Muscle layer of colon (tissue), 2 donors: ENCODE results near the gene ZMIZ1.

Source experiments
- H3K27ac ChIP-seq: one replicate; pipeline ENCODE4 v1.7.0; 2013; ENCODE audit warnings: low read depth, mild to moderate bottlenecking, low read length, moderate library complexity
- H3K27me3 ChIP-seq, 2 donors: one replicate each; pipeline ENCODE4 v1.7.0; 2013; ENCODE audit warnings: low read length in 2 of 2, mild to moderate bottlenecking in 2 of 2; ENCODE audit not compliant: insufficient read depth in 2 of 2, control insufficient read depth in 1 of 2
- H3K36me3 ChIP-seq: one replicate; pipeline ENCODE4 v1.7.0; 2013; ENCODE audit warnings: mild to moderate bottlenecking, low read length; ENCODE audit not compliant: insufficient read depth
- H3K4me1 ChIP-seq: one replicate; pipeline ENCODE4 v1.7.0; 2013; ENCODE audit warnings: mild to moderate bottlenecking, low read length; ENCODE audit not compliant: insufficient read depth
- H3K4me3 ChIP-seq, 2 donors: one replicate each; pipeline ENCODE4 v1.7.0; 2013; ENCODE audit warnings: low read length in 2 of 2, low read depth in 1 of 2, mild to moderate bottlenecking in 1 of 2, moderate library complexity in 1 of 2
- H3K9ac ChIP-seq: one replicate; pipeline ENCODE4 v1.7.0; 2013; ENCODE audit warnings: low read length
- H3K9me3 ChIP-seq: one replicate; pipeline ENCODE4 v1.7.0; 2013; ENCODE audit warnings: mild to moderate bottlenecking, low read length
- donor health status: abdominal sarcoma.
- donor health status: Adenocarcinoma of cecum.

The ZMIZ1 gene

DNA sequence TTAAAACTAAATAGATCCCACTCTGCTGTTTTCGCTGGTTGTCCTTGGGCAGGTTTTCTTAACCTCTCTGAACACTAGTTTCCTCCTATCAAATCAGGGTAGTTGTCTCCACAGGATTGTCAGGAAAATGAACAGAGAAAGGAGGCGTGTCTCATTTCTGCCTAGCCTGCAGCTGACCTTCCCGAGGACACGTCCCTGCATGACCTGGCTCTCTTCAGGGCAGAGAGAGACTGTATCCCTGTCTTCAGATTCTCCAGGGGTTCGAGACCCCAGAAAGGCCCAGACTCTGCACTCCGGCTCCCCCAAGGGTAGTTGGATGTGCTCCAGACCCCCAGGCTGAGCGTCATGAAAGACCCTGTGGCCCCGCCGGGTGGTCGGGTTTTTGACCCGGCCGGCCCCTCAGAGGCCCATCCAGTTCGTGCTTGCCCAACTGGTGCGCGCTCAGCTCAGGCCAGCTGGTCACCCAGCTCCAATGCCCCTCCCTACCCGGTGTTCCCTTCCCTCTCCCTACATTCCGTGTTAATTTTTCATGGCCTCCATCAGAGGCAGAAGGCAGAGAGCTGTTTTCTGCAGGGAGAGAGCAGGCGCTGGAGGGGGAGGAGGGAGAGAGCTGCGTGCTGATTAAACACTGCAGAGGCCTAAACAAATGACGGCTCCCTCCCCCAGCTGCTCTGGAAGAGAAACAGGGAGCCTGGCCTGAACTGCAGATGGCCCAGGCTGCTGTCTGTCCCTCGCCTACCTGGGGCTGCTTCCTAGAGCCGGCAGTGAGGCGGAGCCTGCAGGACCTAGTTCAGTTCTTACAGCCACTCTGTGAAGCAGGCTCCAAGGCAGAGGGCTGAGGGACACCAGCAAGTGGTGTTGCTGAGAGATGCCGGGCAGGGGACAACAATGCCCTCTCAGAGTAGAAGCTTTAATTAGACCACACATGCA, 192.3 kb downstream of the ZMIZ1 start:
- H3K9ac ChIP-seq = peak overlapping the region; percentile 32
- H3K27me3 ChIP-seq = no peaks in the 10 kb centered on the region
- H3K4me1 ChIP-seq = peaks cover 83% of the 10 kb centered on the region
- H3K9me3 ChIP-seq = no peaks in the 10 kb centered on the region
- peak overlapping the region in 1 of 2 donors; percentile 38 for H3K4me3 ChIP-seq
- peak overlapping the region; percentile 68 for H3K27ac ChIP-seq
- no peaks in the 10 kb centered on the region for H3K36me3 ChIP-seq

DNA sequence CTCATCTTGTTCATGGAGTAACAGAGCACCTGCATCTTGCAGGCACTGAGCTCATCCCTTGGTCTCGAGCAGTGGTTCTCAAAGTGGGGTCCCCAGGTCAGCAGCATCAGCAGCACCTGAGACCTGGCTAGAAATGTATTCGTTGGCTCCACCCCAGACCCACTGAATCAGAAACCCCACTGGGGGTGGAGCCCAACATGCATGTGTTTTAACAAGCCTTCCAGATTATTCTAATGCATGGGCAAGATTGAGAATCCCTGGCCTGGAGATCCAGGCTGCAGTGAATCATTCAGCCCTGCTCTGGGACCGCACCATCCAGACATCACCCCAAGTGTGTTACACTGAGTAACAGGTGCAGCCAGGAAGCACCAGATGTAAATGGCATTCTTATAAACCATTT, 193.4 kb downstream of the ZMIZ1 start:
- H3K9me3 ChIP-seq = no peaks in the 10 kb centered on the region
- H3K36me3 ChIP-seq = no peaks in the 10 kb centered on the region
- no peaks in the 10 kb centered on the region for H3K27me3 ChIP-seq
- no peak overlapping the region for H3K4me3 ChIP-seq
- H3K27ac ChIP-seq = peak overlapping the region; percentile 68
- peak overlapping the region; percentile 32 for H3K9ac ChIP-seq
- H3K4me1 ChIP-seq = peaks cover 94% of the 10 kb centered on the region

DNA sequence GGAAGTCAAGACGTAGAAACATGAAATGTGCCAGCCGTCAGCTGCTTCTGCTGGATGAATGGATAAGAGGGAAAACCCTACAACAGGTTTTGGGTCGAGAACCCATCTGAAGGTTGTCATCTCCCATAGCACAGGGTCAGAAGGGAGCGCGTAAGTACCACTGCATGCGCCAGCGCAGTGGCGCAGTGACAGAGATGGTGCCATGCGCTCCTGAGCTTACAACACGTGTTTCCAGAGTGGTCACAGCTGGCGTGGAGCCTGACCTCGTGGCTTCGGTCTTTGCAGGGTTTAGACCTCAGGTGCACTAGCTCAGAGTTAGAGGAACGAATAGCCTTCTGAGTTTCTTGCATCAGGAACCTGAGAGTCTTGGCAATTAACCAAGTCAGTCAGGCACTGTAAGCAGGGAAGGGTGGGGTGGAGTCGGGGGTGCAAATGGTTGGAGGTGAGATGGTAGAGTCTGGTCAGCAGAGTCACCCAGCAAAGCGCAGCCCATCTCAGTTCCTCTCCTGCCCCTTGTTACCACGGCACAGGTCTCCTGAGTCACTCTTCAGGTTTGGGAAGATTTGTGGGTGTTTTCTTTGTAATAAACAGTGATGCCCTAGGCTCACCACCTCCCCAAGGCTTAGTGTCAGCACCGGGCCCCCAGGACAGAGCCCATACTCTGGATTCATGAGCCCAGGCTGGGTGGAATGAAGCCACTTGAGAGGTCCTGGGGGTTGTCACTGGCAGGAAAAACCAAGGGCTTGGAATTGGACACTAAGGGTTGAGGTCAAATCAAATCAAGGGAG, 194.4 kb downstream of the ZMIZ1 start:
- Histone ChIP-seq H3K9ac (no peak overlapping the region), H3K36me3 (no peaks in the 10 kb centered on the region), H3K4me3 (no peak overlapping the region), H3K4me1 (peaks cover 96% of the 10 kb centered on the region), H3K9me3 (no peaks in the 10 kb centered on the region), H3K27me3 (no peaks in the 10 kb centered on the region), H3K27ac (peak overlapping the region; percentile 27)

DNA sequence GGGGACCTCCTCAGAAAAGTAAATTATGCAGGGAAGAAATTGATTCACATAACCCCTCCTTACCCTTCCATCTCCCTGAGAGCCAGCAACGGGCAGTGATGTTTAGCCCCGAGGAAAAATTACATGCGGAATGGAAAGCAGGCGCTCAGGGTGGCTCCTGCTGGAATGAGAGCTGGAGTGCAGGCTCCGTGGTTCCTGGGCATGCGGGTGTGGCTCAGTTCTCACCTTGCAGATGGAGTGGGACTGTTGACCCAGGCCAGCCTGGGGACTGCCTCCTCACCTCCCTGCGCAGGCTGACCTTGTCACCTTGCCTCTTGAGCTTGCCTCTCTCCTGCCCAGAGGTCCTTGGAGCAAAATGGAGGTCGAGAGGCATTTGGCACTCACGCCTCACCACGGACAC, 195.2 kb downstream of the ZMIZ1 start:
- no peak overlapping the region for H3K27ac ChIP-seq
- no peak overlapping the region for H3K4me3 ChIP-seq
- H3K4me1 ChIP-seq = peaks cover 96% of the 10 kb centered on the region
- no peak overlapping the region for H3K9ac ChIP-seq
- H3K27me3 ChIP-seq = no peaks in the 10 kb centered on the region
- no peaks in the 10 kb centered on the region for H3K9me3 ChIP-seq
- peaks cover 1% of the 10 kb centered on the region for H3K36me3 ChIP-seq

DNA sequence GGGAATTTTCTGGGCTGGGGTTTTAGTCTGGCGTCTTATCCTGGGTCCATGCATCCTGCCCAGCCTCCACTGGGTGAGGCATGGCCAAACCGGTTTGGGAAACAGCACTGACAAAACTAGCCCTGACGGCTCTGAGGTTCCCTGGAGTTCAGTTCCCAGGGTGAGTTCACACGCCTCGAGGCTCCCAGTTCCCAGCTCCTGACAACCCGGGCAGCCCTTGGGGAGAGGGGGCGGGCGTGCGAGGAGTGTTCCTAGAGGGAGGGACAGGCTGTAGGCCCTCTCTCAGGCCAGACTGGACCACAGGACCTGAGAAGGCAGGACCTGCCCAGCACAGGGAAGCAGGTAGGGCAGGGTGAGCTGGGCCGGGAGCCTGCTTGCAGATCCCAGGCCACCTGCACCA, 196.2 kb downstream of the ZMIZ1 start:
- peaks cover 98% of the 10 kb centered on the region for H3K4me1 ChIP-seq
- H3K27ac ChIP-seq = no peak overlapping the region
- peaks cover 6% of the 10 kb centered on the region for H3K36me3 ChIP-seq
- no peaks in the 10 kb centered on the region for H3K27me3 ChIP-seq
- H3K9me3 ChIP-seq = no peaks in the 10 kb centered on the region
- H3K4me3 ChIP-seq = no peak overlapping the region
- no peak overlapping the region for H3K9ac ChIP-seq

DNA sequence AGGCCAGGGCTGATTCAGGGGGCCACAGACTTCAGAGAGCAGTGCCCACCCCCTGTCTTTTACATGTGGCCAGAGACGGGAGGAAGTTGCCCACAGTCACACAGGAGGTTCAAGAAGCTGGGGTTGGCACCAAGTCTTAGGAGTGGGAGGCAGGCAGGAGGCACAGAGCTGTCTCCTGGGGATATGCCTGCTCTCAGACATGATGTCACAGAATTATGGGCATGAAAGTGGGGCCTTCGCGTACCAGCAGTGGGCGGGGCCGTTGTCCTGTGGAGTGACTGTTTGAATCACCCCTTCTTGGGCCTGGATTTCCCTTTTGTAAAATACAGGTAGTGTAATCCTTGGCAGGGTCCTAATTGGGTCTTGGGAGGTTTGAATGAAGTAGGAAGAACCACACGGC, 197.3 kb downstream of the ZMIZ1 start:
- no peaks in the 10 kb centered on the region for H3K9me3 ChIP-seq
- H3K27me3 ChIP-seq = no peaks in the 10 kb centered on the region
- peaks cover 98% of the 10 kb centered on the region for H3K4me1 ChIP-seq
- H3K27ac ChIP-seq = peak overlapping the region; percentile 40
- H3K9ac ChIP-seq = peak overlapping the region; percentile 17
- peaks cover 6% of the 10 kb centered on the region for H3K36me3 ChIP-seq
- no peak overlapping the region for H3K4me3 ChIP-seq

DNA sequence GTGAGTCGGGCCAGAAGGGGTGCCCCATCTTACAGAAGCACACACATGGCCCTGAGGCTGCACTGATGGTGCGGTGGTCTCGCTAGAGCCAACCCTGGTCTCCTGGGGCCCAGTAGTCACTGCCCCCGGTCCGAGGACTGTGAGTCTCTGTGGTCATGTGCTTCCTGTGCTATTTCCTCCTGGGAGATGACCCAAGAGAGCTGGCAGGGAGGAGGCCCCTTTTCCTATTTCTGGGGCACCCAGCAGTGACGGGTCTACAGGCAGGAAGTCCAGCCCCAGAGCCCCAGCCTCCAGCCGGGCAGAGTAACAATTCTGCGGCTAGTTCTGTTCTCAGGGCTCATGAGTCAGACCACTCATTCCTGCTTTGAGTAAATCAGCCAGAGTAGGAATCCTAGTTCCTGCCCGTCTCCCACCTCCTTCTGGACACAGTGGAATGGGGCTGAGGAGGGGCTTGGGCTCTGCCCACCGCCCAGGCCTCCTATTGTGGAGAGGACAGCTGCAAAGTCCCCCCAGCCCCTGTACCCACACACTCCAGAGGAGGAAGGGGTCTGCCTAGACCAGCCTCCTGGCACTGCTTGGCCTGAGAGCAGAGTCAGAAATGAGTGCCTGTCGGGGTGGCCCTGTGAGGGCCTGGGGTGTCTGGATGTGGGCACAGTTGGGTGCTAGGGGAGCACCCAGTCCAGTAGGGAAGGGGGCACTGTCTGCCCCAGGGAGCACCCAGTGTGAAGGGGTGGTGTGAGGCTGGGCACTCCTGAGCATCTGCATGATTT, 198.0 kb downstream of the ZMIZ1 start:
- no peak overlapping the region for H3K4me3 ChIP-seq
- peak overlapping the region; percentile 40 for H3K27ac ChIP-seq
- no peaks in the 10 kb centered on the region for H3K27me3 ChIP-seq
- peak overlapping the region; percentile 42 for H3K9ac ChIP-seq
- peaks cover 97% of the 10 kb centered on the region for H3K4me1 ChIP-seq
- peaks cover 6% of the 10 kb centered on the region for H3K36me3 ChIP-seq
- H3K9me3 ChIP-seq = no peaks in the 10 kb centered on the region

DNA sequence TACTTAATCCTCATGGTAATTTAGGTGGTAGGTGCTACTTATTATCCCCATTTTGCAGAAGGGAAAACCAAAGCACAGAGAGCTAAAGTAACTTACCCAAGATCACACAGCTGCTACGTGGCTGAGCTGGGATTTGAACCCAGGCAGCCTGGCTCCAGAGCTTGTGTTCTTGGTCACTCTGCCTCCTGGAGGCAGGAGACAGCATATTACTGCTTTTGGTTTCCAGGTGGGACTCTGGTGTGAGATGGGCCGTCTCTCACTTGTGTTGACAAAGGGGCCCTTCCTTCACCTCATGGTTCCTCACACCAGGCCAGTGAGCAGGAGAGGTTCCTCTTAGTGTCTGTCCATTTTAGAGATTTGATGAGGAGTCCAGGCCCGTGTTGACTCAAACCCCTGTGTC, 198.7 kb downstream of the ZMIZ1 start:
- peaks cover 6% of the 10 kb centered on the region for H3K36me3 ChIP-seq
- no peak overlapping the region for H3K9ac ChIP-seq
- peak overlapping the region; percentile 40 for H3K27ac ChIP-seq
- H3K4me1 ChIP-seq = peaks cover 97% of the 10 kb centered on the region
- H3K9me3 ChIP-seq = no peaks in the 10 kb centered on the region
- H3K4me3 ChIP-seq = no peak overlapping the region
- no peaks in the 10 kb centered on the region for H3K27me3 ChIP-seq

DNA sequence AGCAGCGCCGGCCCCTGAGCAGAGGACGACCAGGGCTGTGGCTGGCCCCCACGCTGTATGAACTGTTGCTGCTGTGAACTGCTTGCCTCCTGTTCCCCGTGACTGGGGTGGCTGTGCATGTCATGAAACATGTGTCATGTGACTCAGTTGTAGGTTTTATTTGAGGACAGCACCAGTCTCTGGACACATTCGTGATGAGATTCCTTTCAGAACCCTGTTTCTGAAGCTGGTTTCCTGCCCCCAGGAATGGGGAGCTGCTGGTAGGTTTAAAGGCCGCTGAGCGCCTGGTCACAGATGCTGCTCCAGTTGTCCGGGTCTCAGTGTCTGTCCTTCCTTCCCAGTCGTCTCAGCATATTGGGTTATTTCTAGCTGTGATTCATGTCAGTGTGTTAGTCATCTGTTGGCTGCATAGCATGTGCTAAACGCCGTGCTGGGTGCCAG, 199.4 kb downstream of the ZMIZ1 start:
- Histone ChIP-seq H3K4me3 (no peak overlapping the region), H3K27me3 (no peaks in the 10 kb centered on the region), H3K36me3 (peaks cover 6% of the 10 kb centered on the region), H3K9ac (no peak overlapping the region), H3K9me3 (no peaks in the 10 kb centered on the region), H3K27ac (no peak overlapping the region), H3K4me1 (peaks cover 98% of the 10 kb centered on the region)

DNA sequence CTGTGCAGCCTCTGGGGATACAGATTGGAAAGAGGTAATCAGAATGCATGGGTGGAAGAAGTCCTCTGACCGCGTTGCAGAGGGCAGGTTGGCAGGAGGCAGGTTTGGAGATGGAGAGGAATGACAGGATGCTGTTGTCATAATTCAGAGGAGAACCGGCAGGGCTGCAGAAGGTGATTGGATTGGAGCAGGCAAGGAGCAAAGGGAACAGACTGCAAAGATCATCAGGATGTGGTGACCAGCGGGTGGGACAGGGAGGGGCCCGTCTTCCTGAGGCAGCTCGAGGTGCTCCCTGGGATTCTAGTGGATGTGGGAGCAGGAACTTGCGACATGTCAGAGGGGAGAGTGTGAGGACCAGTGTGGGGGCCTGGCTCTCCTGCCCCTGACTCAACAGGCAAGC, 200.0 kb downstream of the ZMIZ1 start:
- H3K27ac ChIP-seq = no peak overlapping the region
- no peak overlapping the region for H3K9ac ChIP-seq
- H3K4me1 ChIP-seq = peaks cover 99% of the 10 kb centered on the region

DNA sequence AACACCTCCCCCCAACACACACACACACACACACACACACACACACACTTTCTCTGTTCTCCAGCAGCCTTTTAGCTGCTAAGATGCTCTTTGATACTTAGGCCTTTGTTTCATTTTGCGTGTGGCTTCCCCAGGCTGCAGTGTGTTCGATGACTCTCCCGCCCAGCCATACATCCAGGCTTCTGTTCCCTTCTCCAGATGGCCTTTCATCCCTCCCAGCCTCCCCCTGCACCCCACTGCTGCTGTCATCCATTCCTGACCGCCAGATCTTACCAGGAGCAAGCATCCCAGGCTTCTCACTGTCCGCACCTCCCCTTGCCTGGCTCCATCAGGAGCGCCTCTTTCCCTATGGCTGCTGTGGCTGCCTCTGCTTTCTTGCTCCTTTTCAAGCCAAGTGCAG, 200.7 kb downstream of the ZMIZ1 start:
- no peak overlapping the region for H3K4me3 ChIP-seq
- peaks cover 99% of the 10 kb centered on the region for H3K4me1 ChIP-seq
- no peak overlapping the region for H3K9ac ChIP-seq
- peak overlapping the region; percentile 41 for H3K27ac ChIP-seq
- no peaks in the 10 kb centered on the region for H3K9me3 ChIP-seq
- no peaks in the 10 kb centered on the region for H3K27me3 ChIP-seq
- H3K36me3 ChIP-seq = peaks cover 6% of the 10 kb centered on the region

More for the DNA sequence above, 200.0 kb downstream of the ZMIZ1 start:
- Histone ChIP-seq H3K4me3 (no peak overlapping the region), H3K36me3 (peaks cover 6% of the 10 kb centered on the region), H3K27me3 (no peaks in the 10 kb centered on the region), H3K9me3 (no peaks in the 10 kb centered on the region)
